Progenitor cell of endocrine pancreas (in vitro differentiated cells): ENCODE measurements around the gene EXD1. TPM values are rescaled to one million over a fixed set of nuclear protein-coding genes. Genes with fewer than 3 reads are reported as not detected.
"Not testable (repeated sequence)": the region's sequence is repeated elsewhere in the genome, so short reads cannot be mapped to it uniquely, and the experiment has no call there.

Source experiments
- DNase-seq: peaks from one replicate; pipeline ENCODE4 v3.0.0; 2021; ENCODE audit warnings: low spot score; ENCODE audit not compliant: unreplicated experiment
- H3K27ac Mint-ChIP-seq: 2 replicates; pipeline ENCODE4 v1.8.0; 2021; ENCODE audit warnings: mild to moderate bottlenecking, moderate library complexity, mixed read lengths
- H3K27me3 Mint-ChIP-seq: 2 replicates; pipeline ENCODE4 v1.8.0; 2021; ENCODE audit warnings: mixed read lengths
- H3K36me3 Mint-ChIP-seq: 2 replicates; pipeline ENCODE4 v1.8.0; 2022; ENCODE audit warnings: mixed read lengths; ENCODE audit not compliant: insufficient read depth
- H3K4me1 Mint-ChIP-seq: 2 replicates; pipeline ENCODE4 v1.8.0; 2021; ENCODE audit warnings: low read depth, mixed read lengths
- H3K4me3 Mint-ChIP-seq: 2 replicates; pipeline ENCODE4 v1.8.0; 2021; ENCODE audit warnings: low read depth, mild to moderate bottlenecking, moderate library complexity, mixed read lengths
- H3K9me3 Mint-ChIP-seq: 2 replicates; pipeline ENCODE4 v1.8.0; 2021; ENCODE audit warnings: low read depth, mixed read lengths
- total RNA-seq: library from RNA; stranded (reverse); gene quantifications from 2 replicates; pipeline ENCODE4 v1.2.1, GENCODE V29; 2021
- TF ChIP-seq, protein P1 (sequence below): fragments of 200-600 bp; sonication (generic); IDR thresholded peaks from one replicate; pipeline ENCODE4 v1.5.0; 2021; ENCODE audit warnings: antibody characterized with exemption, mild to moderate bottlenecking; ENCODE audit not compliant: unreplicated experiment

EXD1 gene
- total RNA-seq, 1 donor from 2014 or later = not detected

DNA sequence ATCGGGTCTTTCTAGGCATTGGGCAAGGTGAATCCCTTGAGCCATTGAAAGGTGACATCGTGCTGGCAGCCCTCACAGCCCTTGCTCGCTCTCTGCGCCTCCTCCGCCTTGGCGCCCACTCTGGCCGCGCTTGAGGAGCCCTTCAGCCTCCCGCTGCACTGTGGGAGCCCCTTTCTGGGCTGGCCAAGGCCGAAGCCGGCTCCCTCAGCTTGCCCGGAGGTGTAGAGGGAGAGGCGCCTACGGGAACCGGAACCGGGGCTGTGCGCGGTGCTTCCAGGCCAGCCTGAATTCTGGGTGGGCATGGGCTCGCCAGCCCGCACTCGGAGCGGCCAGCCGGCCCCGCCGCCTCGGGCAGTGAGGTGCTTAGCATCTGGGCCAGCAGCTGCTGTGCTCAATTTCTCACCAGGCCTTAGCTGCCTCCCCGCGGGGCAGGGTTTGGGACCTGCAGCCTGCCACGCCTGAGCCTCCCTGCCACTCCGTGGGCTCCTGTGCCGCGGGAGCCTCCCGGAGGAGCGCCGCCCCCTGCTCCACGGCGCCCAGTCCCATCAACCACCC, 79.0 kb downstream of the EXD1 start:
- H3K4me1 Mint-ChIP-seq = peaks cover 2% of the 10 kb centered on the region
- H3K4me3 Mint-ChIP-seq = no peak overlapping the region
- no peak for DNase-seq
- TF ChIP-seq, protein P1, sequence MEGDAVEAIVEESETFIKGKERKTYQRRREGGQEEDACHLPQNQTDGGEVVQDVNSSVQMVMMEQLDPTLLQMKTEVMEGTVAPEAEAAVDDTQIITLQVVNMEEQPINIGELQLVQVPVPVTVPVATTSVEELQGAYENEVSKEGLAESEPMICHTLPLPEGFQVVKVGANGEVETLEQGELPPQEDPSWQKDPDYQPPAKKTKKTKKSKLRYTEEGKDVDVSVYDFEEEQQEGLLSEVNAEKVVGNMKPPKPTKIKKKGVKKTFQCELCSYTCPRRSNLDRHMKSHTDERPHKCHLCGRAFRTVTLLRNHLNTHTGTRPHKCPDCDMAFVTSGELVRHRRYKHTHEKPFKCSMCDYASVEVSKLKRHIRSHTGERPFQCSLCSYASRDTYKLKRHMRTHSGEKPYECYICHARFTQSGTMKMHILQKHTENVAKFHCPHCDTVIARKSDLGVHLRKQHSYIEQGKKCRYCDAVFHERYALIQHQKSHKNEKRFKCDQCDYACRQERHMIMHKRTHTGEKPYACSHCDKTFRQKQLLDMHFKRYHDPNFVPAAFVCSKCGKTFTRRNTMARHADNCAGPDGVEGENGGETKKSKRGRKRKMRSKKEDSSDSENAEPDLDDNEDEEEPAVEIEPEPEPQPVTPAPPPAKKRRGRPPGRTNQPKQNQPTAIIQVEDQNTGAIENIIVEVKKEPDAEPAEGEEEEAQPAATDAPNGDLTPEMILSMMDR = no peak
- no peaks in the 10 kb centered on the region for H3K9me3 Mint-ChIP-seq
- no peak overlapping the region for H3K27ac Mint-ChIP-seq
- H3K27me3 Mint-ChIP-seq = no peaks in the 10 kb centered on the region
- H3K36me3 Mint-ChIP-seq = no peaks in the 10 kb centered on the region

DNA sequence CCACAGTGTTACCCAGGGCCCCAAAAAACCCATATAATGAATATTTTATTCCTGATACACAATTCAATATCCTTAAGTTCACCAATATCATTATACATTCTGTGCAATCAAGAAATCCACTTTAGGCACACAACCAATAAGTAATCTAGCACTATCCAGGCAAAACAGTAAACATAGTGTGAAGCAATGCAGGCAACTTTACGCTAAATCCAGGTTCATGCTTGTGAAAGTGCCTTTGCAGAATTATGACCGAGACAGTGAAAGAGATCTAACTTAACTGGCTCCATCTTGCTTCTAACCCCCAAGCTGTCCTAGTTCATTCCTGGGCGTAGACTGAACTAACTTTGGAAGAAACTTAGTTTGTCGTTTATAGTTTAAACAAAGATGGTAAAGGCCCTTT, 80.3 kb downstream of the EXD1 start:
- DNase-seq = no peak
- Mint-ChIP-seq H3K36me3 (no peaks in the 10 kb centered on the region), H3K4me1 (peaks cover 2% of the 10 kb centered on the region), H3K27ac (no peak overlapping the region), H3K9me3 (no peaks in the 10 kb centered on the region), H3K27me3 (no peaks in the 10 kb centered on the region), H3K4me3 (no peak overlapping the region)
- TF ChIP-seq, protein P1 = no peak

DNA sequence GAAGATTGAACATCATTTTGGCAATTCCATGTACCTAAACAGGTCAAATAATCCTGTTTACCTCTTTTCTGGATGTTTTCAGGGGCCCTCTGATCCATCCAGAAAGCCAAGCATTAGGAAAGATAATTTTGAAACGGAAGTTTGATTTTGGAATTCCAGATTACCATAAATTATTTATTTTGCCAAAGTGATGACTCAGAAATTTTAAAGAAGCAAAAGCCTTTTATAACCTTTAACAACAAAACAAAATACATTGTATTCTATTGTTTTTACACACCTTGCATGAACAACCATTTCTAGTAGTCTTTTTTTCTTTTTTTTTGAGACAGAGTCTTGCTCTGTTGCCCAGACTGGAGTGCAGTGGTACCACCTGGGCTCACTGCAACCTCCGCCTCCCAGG, 82.5 kb downstream of the EXD1 start:
- no peaks in the 10 kb centered on the region for H3K27me3 Mint-ChIP-seq

DNA sequence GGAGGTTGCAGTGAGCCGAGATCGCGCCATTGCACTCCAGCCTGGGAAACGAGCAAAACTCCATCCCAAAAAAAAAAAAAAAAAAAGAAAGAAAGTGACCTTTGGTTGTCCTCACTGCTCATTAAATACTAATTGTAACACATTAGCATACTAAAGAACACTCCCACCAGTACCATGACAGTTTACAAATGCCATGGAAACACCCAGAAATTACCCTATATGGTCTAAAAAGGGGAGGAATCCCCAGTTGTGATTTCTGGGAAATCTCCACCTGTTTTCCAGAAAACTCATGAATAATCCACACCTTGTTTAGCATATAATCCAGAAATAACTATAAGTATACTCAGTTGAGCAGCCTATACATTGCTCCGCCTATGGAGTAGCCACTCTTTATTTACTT, 90.9 kb downstream of the EXD1 start:
- Mint-ChIP-seq H3K27ac (no peak overlapping the region), H3K4me1 (no peaks in the 10 kb centered on the region), H3K4me3 (no peak overlapping the region), H3K36me3 (no peaks in the 10 kb centered on the region), H3K9me3 (no peaks in the 10 kb centered on the region), H3K27me3 (no peaks in the 10 kb centered on the region)
- TF ChIP-seq, protein P1 = no peak
- no peak for DNase-seq

More for the DNA sequence above, 82.5 kb downstream of the EXD1 start:
- Mint-ChIP-seq H3K27ac (no peak overlapping the region), H3K9me3 (no peaks in the 10 kb centered on the region), H3K4me3 (no peak overlapping the region), H3K4me1 (peaks cover 2% of the 10 kb centered on the region), H3K36me3 (no peaks in the 10 kb centered on the region)
- TF ChIP-seq, protein P1 = no peak
- no peak for DNase-seq

DNA sequence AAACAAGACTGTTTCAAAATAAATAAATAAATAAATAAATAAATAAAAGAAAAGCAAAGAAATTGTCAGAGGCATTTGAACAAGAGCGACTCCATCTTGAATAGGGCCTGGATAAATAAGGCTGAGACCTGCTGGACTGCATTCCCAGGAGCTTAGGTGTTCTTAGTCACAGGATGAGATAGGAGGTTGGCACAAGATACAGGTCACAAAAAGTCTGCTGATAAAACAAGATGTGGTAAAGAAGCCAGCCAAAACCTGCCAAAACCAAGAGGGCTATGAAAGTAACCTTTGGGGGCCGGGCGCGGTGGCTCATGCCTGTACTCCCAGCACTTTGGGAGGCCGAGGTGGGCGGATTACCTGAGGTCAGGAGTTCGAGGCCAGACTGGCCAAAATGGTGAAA, 91.4 kb downstream of the EXD1 start:
- not testable (repeated sequence) for H3K4me1 Mint-ChIP-seq, DNase-seq, H3K9me3 Mint-ChIP-seq, H3K36me3 Mint-ChIP-seq, H3K27me3 Mint-ChIP-seq, H3K4me3 Mint-ChIP-seq, H3K27ac Mint-ChIP-seq

DNA sequence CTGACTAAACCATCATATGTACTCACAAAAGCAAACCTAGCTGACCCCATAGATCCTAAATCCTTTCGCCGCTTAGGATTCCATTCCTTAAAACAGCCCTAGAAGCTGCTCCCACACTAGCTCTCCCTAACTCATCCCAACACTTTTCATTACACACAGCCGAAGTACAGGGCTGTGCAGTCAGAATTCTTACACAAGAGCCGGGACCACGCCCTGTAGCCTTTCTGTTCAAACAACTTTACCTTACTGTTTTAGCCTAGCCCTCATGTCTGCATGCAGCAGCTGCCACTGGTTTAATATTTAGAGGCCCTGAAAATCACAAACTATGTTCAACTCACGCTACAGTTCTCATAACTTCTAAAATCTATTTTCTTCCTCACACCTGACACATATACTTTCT, 95.0 kb downstream of the EXD1 start:
- not testable (repeated sequence) for H3K27ac Mint-ChIP-seq

More for the DNA sequence above, 95.0 kb downstream of the EXD1 start:
- H3K9me3 Mint-ChIP-seq, H3K27me3 Mint-ChIP-seq, H3K4me3 Mint-ChIP-seq, H3K36me3 Mint-ChIP-seq, DNase-seq, H3K4me1 Mint-ChIP-seq: not testable (repeated sequence)
